Measurements from ENCODE around the gene MYL12A. TPM values are rescaled to one million over a fixed set of nuclear protein-coding genes. Genes with fewer than 3 reads are reported as not detected.
A peak's percentile ranks its signal among the peaks of the same experiment; 100 is the strongest.

The MYL12A gene
- total RNA-seq, 1 donor from 2014 or later, result 702 TPM

GRCh38 chr18:3252843-3253242, 5.2 kb downstream of the MYL12A start:
- DNase-seq (ENCODE audit: low read depth) (no peak), FAIRE-seq (no peak)
- Histone ChIP-seq H3K27me3 (ENCODE audit: control insufficient read depth, insufficient read depth, low read length) (no peaks in the 10 kb centered on the region), H3K36me3 (ENCODE audit: control insufficient read depth, insufficient read depth, low read length) (peaks cover 11% of the 10 kb centered on the region), H3K4me3 (ENCODE audit: low read depth, low read length) (no peak overlapping the region)
- no peak for TF ChIP-seq CTCF (IDR thresholded peaks at IDR 0.05; ENCODE audit: insufficient read depth, low read length, severe bottlenecking)

- DNase-seq (ENCODE audit: low read depth) (no peak), FAIRE-seq (no peak)
- TF ChIP-seq CTCF (IDR thresholded peaks at IDR 0.05; ENCODE audit: insufficient read depth, low read length, severe bottlenecking), result no peak
- Histone ChIP-seq H3K36me3 (ENCODE audit: control insufficient read depth, insufficient read depth, low read length) (peaks cover 13% of the 10 kb centered on the region), H3K4me3 (ENCODE audit: low read depth, low read length) (no peak overlapping the region), H3K27me3 (ENCODE audit: control insufficient read depth, insufficient read depth, low read length) (no peaks in the 10 kb centered on the region)
These were observed 7.1 kb downstream of the MYL12A start for GRCh38 chr18:3254725-3255124.

- peaks cover 13% of the 10 kb centered on the region for H3K36me3 ChIP-seq (ENCODE audit: control insufficient read depth, insufficient read depth, low read length)
- no peak for FAIRE-seq
These were observed 8.1 kb downstream of the MYL12A start for GRCh38 chr18:3255611-3256165.

GRCh38 chr18:3256693-3257626, 9.4 kb downstream of the MYL12A start:
- no peak for TF ChIP-seq CTCF (IDR thresholded peaks at IDR 0.05; ENCODE audit: insufficient read depth, low read length, severe bottlenecking)
- FAIRE-seq (no peak), DNase-seq (ENCODE audit: low read depth) (peak; percentile 90)
- Histone ChIP-seq H3K4me3 (ENCODE audit: low read depth, low read length) (no peak overlapping the region), H3K27me3 (ENCODE audit: control insufficient read depth, insufficient read depth, low read length) (no peaks in the 10 kb centered on the region), H3K36me3 (ENCODE audit: control insufficient read depth, insufficient read depth, low read length) (peaks cover 12% of the 10 kb centered on the region)

More at GRCh38 chr18:3255611-3256165, 8.1 kb downstream of the MYL12A start:
- peak; percentile 56 for DNase-seq (ENCODE audit: low read depth)
- no peaks in the 10 kb centered on the region for H3K27me3 ChIP-seq (ENCODE audit: control insufficient read depth, insufficient read depth, low read length)
- no peak for TF ChIP-seq CTCF (IDR thresholded peaks at IDR 0.05; ENCODE audit: insufficient read depth, low read length, severe bottlenecking)
- no peak overlapping the region for H3K4me3 ChIP-seq (ENCODE audit: low read depth, low read length)

- DNase-seq (ENCODE audit: low read depth), result no peak
- Histone ChIP-seq H3K27me3 (ENCODE audit: control insufficient read depth, insufficient read depth, low read length) (no peaks in the 10 kb centered on the region), H3K36me3 (ENCODE audit: control insufficient read depth, insufficient read depth, low read length) (peaks cover 12% of the 10 kb centered on the region), H3K4me3 (ENCODE audit: low read depth, low read length) (no peak overlapping the region)
- FAIRE-seq, result no peak
- no peak for TF ChIP-seq CTCF (IDR thresholded peaks at IDR 0.05; ENCODE audit: insufficient read depth, low read length, severe bottlenecking)
These were observed 10.1 kb downstream of the MYL12A start for GRCh38 chr18:3257627-3258120.
